Raji (cell line): ENCODE results near the gene CELSR2.

Experiments
- POLR2A ChIP-seq: IDR thresholded peaks from 2 replicates; pipeline ENCODE4 v1.6.1; 2011; ENCODE audit warnings: low read depth, low read length, control low read depth; ENCODE audit not compliant: insufficient read depth

Gene CELSR2

GRCh38 chr1:109273570-109274288, 24.4 kb downstream of the CELSR2 start:
- no peak for TF ChIP-seq POLR2A

- TF ChIP-seq POLR2A: no peak
Observed at GRCh38 chr1:109274533-109275476, 25.5 kb downstream of the CELSR2 start.

DNA sequence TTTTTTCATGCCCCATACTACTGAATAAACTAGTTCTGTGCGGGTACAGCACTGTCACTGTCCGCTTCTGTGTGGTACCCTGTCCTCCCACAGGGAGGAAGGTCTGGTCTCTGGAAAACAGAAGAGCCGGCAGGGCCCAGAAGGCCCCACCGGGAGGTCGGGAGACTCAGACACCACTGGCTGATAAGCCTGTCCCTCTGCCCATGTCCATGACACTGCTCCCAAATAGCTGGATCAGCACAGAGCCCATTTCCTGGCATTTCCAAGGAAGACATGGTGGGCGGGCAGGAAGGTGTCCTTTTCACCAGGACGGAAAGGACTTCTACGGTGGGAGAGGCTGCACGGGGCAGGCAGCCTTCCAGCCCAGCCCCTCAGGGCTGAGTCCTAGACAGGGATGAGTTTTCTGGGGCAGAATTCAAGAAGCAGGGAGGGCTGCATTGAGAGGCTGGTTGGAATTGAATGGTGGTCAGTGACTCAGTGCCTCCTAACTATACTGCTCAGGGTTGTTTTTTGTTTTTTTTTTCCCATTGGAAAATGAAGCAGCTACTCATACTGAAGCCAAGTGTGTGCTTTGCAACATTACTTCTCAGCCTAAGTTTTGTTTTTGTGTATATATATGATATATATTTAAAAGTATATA, 26.5 kb downstream of the CELSR2 start:
- no peak for TF ChIP-seq POLR2A

- no peak for TF ChIP-seq POLR2A
Observed at GRCh38 chr1:109277434-109278204, 28.3 kb downstream of the CELSR2 start.

DNA sequence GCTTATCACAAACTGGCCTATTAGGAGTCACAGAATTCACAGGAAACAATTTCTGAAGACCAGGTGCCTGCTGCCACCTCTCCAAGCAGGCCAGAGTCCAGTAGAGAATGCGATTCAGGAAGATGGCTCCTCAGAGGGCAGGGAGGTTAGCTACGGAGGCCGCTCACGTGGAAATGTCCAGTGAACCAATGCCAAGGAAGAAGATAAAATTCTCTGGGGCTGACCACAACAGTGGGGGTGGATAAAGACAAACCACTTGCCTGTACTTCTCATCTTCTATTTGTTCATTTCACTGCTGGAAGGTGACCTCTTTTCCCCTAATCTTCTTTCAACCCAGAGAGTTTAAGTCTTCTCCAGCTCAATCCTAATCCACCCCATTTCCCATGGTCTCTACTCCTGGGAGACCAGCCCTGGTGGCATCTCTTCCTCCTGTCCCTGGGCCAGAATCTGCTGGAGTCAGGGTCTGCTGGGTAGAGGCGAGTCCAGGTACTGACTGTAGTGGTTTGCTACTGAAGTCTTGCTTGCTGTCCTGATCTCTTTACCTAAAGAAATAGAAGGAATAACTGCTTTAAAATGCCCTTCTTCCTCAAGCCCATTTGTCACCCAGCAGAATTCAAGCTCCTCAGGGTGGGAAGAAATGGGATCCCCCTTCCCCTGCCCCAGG, 30.4 kb downstream of the CELSR2 start:
- TF ChIP-seq POLR2A: no peak

GRCh38 chr1:109280862-109281261, 31.5 kb downstream of the CELSR2 start:
- no peak for TF ChIP-seq POLR2A

- TF ChIP-seq POLR2A: no peak
Observed at GRCh38 chr1:109281680-109282496, 32.5 kb downstream of the CELSR2 start.

- no peak for TF ChIP-seq POLR2A
Observed at GRCh38 chr1:109282497-109282951, 33.2 kb downstream of the CELSR2 start.

- TF ChIP-seq POLR2A: peak; percentile 89
Observed at GRCh38 chr1:109282952-109283747, 33.8 kb downstream of the CELSR2 start, which contains the start of gene PSRC1. Gene PSRC1, minus strand, starts transcription at chr1:109283145.

GRCh38 chr1:109283748-109284600, 34.6 kb downstream of the CELSR2 start:
- no peak for TF ChIP-seq POLR2A

DNA sequence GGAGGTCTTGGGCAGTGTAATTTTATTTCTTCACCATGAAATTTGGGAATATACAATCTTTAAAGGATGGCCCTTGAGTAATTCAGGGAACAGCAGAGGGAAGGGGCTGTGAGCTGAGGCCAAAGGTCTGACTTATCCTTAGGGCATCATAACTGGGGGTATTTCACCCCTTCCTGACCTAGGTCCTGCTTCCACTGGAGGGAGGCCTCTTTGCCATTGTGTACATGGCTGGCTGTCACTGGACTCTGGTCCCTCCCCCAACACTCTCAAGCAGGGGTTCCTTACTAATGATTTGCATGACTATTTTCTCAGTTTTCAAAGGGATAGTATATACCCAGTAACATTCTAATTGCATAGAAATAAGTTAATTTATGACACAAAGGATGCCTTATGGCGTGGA, 40.8 kb downstream of the CELSR2 start:
- no peak for TF ChIP-seq POLR2A

GRCh38 chr1:109290998-109291397, 41.7 kb downstream of the CELSR2 start:
- no peak for TF ChIP-seq POLR2A
